HTERT RPE-1 (cell line): Measurements from ENCODE around the gene EDNRA.
"Not testable (repeated sequence)": the region's sequence is repeated elsewhere in the genome, so short reads cannot be mapped to it uniquely, and the experiment has no call there.

Experiments
- in situ Hi-C: fragments of 300-500 bp; cut with MboI; formaldehyde crosslinking; loops from 4 replicates; pipeline ENCODE4 v1.14.3; 2020; ENCODE audit warnings: low sequenced_read_pairs

EDNRA gene

GRCh38 chr4:147480891-147481576 is at the start of gene EDNRA:
Gene EDNRA, plus strand, starts transcription at chr4:147481097. Its CDS starts 4,585 bp downstream, at chr4:147485682.
- in situ Hi-C loops, result no loop called here

GRCh38 chr4:147434370-147434769 is 46.5 kb upstream of the EDNRA start:
- in situ Hi-C loops, result not testable (repeated sequence)

- in situ Hi-C loops, result no loop called here
Observed at GRCh38 chr4:147440442-147440841, 40.5 kb upstream of the EDNRA start.

GRCh38 chr4:147447786-147448185 is 33.1 kb upstream of the EDNRA start:
- in situ Hi-C loops, result no loop called here

GRCh38 chr4:147453561-147454141 is 27.2 kb upstream of the EDNRA start:
- in situ Hi-C loops, result no loop called here

- in situ Hi-C loops, result no loop called here
Observed at GRCh38 chr4:147456706-147457105, 24.2 kb upstream of the EDNRA start.

- in situ Hi-C loops, result no loop called here
Observed at GRCh38 chr4:147461161-147461560, 19.7 kb upstream of the EDNRA start.

GRCh38 chr4:147463065-147463464 is 17.8 kb upstream of the EDNRA start:
- in situ Hi-C loops, result no loop called here

GRCh38 chr4:147465461-147465860 is 15.4 kb upstream of the EDNRA start:
- in situ Hi-C loops, result no loop called here

GRCh38 chr4:147477439-147477838 is 3.5 kb upstream of the EDNRA start:
- in situ Hi-C loops, result no loop called here

GRCh38 chr4:147479376-147479775 is 1.5 kb upstream of the EDNRA start:
- in situ Hi-C loops, result no loop called here

GRCh38 chr4:147479786-147480185 is 1.1 kb upstream of the EDNRA start:
- in situ Hi-C loops, result no loop called here

- in situ Hi-C loops, result no loop called here
Observed at GRCh38 chr4:147480502-147480890, 401 bp upstream of the EDNRA start.

GRCh38 chr4:147481577-147482109 is 746 bp downstream of the EDNRA start:
- in situ Hi-C loops, result no loop called here

GRCh38 chr4:147482281-147482680 is 1.4 kb downstream of the EDNRA start:
- in situ Hi-C loops, result no loop called here

- in situ Hi-C loops, result no loop called here
Observed at GRCh38 chr4:147485167-147485566, 4.3 kb downstream of the EDNRA start.

GRCh38 chr4:147487616-147488015 is 6.7 kb downstream of the EDNRA start:
- in situ Hi-C loops, result no loop called here

- in situ Hi-C loops, result no loop called here
Observed at GRCh38 chr4:147488556-147488955, 7.7 kb downstream of the EDNRA start.

- in situ Hi-C loops, result no loop called here
Observed at GRCh38 chr4:147491086-147491485, 10.2 kb downstream of the EDNRA start.

- in situ Hi-C loops, result no loop called here
Observed at GRCh38 chr4:147492306-147492705, 11.4 kb downstream of the EDNRA start.

GRCh38 chr4:147492761-147493160 is 11.9 kb downstream of the EDNRA start:
- in situ Hi-C loops, result no loop called here

- in situ Hi-C loops, result no loop called here
Observed at GRCh38 chr4:147493307-147493706, 12.4 kb downstream of the EDNRA start.
